Measurements from ENCODE around the gene RTN4R.

RTN4R gene

DNA sequence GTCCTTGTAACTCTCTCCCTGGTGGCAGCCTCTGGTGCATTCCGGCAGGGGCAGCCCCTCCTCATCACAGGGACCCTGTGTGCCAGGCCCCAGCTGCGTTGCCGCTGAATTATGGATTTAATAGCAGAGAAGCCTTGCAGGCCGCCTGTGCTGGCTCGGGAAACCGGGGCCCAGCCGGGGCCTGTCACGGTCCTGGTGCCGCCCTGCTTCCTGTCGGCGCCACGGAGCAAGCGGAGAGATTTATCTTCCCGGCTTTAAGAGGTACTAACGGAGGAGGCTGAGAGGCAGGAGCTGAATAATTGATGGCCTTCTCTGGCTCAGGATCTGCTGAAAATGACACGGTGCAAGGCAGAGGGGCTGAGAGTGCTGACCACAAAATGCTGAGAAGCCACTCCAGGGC lies 63.3 kb downstream of the RTN4R start:
- no peak overlapping the region for H3K4me3 ChIP-seq (ENCODE audit: low read depth, low read length)

DNA sequence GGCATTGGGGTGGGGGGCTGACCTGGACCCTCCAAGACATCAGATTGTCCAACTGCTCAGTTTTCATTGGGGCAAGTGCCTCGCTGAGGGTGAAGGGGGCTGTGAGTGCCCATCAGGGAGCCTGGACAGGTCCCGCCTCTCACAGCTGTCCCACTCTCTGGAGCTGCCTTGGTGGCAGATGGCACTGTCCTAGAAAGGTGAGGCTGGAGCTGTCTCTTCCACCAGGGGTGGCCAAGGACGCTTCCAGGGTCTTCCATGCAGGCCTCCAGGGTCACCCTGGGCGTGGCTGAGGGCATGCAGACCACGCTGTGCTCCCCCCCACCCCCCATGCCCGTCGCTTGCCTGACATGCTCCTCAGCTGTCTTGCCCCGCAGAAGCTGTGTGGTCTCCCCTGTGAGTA lies 63.8 kb downstream of the RTN4R start:
- no peak overlapping the region for H3K4me3 ChIP-seq (ENCODE audit: low read depth, low read length)

DNA sequence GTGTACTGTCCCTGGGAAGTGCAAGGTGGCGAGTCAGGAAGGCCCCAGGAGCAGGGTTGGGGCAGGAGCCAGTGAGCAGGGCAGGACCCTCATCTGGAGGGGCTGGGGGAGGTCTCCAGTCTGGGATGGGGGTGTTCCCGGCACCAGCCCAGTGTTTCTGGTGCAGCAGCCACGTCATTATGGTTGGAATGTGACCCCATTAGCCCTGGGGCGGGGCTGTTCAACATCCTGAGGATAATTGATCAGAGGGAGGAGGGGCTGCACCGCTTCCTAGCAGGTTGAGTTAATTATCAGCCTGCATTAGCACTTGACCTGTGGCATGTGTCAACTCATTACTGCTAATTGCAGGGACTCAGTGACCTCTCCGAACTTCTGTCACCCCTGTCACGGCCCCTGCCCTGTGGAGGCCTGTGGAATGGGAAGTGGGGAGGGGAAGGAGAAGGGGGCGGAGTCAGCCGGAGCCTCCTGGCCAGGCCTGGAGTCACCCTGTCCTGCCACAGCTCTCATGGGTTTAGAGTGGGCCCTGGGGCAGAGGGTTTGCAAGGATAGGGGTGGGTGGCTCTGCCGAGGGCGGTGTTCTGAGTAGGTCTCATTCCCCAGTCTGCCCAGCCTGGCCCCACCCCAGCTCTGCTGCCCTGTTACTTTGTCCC lies 64.4 kb downstream of the RTN4R start:
- H3K4me3 ChIP-seq (ENCODE audit: low read depth, low read length), result no peak overlapping the region

DNA sequence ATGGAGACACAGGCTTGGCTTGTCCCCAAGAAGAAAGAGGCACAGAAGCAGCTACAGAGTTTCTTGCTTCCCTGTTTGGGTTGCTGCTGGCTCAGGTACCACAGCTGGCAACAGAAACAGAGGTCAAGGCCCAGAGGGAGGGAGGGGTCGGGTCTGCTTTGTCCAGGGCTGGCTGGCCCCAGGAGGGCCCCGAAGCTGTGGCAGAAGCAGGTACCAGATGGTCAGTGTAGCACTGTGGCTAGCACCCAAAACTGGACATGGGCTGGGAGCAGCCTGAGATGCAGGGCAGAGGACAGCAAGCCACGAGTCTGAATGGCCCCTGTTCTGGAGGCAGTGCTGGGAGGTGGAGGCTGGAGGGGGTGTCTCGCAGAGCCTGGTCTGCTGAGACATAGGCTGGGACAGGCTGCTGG lies 65.0 kb downstream of the RTN4R start:
- H3K4me3 ChIP-seq (ENCODE audit: low read depth, low read length), result no peak overlapping the region

DNA sequence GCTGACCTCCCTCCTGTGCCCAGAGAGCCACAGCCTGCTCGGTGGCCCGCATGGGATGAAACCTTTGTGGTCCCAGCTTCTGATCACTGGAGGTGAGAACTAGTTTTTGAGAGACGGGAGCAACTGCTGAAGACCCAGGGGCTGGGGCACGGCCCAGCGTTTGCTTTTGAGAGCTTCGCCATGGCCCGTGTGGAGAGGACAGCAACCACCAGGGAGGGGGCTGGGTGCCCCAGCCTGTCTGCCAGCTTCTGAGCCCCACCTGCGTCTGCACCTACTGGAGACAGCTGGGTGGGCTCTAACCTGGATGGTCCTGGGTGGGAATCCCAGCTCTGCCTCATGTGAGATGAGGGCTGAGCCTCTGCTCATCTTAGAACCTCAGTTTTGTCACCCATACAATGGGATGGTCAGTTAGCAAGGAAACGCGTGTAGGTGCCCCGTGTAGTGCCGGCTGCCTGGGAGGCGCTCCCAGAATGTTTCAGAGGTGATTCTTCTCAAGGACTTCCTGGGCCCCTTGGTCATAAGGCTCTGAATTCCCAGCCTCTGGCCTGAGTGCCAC lies 66.2 kb downstream of the RTN4R start:
- H3K4me3 ChIP-seq (ENCODE audit: low read depth, low read length), result no peak overlapping the region

DNA sequence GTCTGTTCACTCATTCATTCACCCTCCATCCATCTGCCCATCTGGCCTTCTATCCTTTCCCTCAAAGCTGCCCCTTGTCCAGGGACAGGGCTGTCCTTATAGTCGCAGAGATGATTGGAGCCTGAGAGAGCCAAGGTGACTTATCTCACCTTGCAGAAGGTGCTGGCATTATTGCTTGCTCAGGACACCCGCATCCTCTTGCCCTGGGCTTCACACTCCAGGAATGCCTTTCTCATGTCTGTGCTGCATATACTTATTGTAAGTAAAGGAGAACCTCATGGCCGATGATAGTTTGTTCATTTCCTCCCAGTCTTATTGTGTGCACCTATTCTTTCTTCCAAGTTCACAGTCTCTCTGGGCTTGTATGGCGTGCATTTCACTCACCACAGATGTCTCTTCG lies 68.2 kb downstream of the RTN4R start:
- no peak overlapping the region for H3K4me3 ChIP-seq (ENCODE audit: low read depth, low read length)

GRCh38 chr22:20199413-20199842 lies 68.7 kb downstream of the RTN4R start:
- H3K4me3 ChIP-seq (ENCODE audit: low read depth, low read length), result no peak overlapping the region

- H3K4me3 ChIP-seq (ENCODE audit: low read depth, low read length), result no peak overlapping the region
Observed at GRCh38 chr22:20198557-20199319, 69.4 kb downstream of the RTN4R start.

DNA sequence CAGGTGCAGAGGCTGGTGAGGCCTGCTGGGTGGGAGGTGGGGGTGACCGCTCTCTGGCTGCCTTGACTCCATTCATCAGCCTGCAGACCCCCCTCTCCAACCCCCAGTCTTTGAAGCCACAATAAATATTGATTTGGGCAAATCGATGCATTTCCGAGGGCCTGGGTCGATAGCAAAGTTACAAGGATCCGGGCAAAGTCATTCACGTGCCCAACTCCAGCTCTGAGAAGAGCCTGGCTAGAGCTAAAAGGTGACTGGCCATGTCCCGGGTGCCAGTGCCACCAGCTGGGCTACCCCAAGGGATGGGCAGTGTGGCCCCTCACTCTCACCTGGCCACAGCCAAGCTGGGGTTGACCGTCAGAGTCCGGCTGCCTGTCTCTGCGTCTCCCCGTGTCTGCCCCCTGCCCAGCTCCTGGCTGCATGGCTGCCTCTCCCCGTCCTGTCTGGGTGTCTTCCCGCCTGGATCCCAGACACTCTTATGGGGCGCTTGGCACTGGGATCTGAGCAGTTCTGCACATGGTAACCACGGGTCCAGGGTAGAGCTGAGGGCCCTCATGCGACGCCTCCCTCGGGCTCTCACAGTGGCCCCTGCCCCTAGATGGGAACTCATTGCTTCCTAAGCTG lies 70.6 kb downstream of the RTN4R start:
- no peak overlapping the region for H3K4me3 ChIP-seq (ENCODE audit: low read depth, low read length)

GRCh38 chr22:20196094-20196842 lies 71.8 kb downstream of the RTN4R start:
- H3K4me3 ChIP-seq (ENCODE audit: low read depth, low read length), result no peak overlapping the region

DNA sequence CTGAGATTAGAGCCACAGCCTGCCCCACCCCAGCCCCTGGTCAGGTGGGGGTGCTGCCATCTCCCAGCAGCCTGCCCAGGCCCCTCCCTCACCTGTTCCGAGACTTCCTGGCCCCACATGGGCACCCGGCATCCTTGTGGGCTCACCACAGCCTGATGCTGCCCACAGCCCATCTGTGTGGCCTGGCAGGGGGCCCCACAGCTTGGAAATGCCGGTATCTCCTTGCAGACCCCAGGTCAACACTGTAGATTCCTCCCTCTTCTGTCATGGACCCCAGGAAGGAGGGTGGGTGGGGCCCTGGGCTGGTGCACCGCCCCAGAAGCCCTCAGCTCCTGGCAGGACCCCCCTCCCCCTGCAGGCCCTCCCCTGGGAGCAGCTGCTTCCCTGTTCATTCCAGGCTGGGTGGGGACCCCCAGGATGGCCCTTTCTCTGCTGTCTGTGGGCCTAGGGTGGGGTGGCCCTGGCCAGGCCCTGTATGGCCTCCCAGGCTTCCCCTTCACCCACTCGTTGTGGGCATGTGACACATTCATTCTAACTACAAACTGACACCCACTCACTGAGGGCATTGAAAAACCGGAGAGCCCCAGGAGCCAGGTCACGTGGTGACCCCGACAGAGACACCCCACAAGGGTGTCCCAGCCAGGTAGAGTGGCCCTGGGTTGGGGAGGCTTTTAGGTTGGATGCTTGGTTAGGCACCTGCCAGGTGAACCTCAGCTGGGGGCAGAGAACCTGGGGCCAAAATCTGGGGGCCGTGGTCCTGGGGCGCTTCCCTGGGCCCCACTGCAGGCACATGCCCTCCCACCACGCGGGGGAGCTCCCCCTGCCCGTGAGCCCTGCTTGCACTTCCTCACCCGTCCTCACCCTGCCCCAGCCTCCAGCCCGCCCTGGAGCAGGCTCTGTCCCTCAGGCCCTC lies 73.2 kb downstream of the RTN4R start:
- H3K4me3 ChIP-seq (ENCODE audit: low read depth, low read length), result no peak overlapping the region

DNA sequence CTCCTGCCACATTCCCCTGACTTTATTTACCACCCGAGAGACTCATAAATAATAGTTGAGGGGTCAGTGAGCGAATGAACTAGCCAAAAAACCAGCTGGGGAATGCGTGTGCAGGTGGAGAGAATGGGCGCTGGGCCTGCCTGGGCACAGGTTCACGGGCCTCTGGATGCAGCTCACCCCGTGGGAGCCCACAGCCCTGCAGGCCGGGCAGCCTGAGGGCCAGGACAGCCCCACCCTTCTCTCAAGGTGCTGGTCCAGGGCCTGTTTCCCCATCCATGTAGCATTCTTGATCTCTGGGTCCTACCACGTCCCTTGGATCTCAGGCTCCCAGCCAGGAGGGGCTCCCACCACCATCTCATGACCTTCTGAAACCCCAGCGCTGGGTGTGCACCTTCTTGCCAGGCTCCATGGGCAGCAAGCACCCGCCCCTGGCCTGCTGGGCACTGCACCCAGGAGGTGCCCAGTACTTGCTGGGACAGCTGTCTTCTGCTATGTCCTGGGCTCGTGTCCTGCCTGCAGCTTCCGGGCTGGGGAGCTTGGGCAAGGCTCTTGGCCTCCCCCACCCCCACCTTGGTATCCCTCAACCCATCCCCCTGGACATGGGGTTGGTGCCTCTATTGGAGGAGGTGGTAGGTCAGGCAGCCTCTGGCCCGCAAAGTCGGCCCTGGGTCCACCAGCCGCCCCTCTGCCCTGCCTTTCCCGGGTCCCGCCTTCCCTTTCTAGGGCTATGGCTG lies 74.2 kb downstream of the RTN4R start:
- no peak overlapping the region for H3K4me3 ChIP-seq (ENCODE audit: low read depth, low read length)

DNA sequence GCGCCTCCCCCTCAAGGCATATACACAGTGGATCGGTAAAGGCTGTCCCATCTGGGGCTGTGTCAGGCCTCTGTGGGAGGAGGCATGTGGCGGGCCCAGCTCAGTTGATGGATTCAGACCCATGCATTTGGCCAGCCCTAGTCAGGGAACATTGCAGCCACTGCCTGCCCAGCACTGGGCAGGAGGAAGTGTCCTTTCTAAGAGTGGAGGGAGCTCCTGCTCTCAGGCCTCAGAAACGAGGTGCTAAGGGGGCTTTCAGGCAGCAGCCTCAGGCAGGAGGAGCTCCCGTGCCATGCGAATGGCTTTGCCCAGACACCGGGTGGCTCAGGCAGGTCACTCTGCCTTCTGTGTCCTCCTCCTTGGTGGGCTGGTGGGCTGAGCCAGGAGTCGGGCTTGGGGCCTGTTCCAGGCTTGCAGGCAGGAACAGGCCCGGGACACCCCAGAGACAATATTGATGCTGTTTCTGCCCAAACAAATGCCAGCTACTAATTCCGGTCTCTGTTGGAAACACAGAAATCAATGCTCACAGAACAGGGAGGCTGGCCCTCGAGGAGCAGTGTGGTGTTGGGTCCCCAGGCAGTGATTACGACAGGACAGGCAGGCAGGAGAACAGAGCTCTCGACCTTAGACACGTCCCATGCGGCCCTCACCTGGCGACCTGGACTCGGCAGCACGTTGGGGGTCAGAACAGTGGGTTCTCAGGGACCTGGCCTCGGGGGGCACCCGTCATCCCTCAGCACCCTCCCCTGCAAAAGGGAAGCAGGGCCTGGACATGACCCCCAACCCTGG lies 75.0 kb downstream of the RTN4R start:
- H3K4me3 ChIP-seq (ENCODE audit: low read depth, low read length), result no peak overlapping the region

GRCh38 chr22:20192293-20192971 lies 75.7 kb downstream of the RTN4R start:
- H3K4me3 ChIP-seq (ENCODE audit: low read depth, low read length), result no peak overlapping the region

DNA sequence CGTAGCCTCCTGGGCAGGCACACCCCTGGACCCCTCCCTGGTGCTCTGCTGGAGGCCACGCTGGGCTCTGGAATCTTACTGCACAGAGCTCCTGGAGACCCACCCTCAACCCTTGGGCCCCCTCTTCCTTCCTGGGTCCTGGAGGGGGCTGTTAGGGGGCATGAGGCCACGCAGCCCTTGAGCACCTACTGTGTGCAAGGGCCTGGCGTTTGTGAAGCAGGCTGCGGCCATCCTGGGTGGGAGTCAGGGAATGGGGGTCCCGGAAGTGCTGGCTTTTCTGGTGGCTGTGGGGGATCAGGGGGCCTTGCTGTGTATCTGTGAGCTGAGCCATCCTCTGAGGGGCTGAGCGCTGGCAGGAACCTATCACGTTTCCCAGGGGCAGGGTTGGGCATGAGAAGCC lies 76.3 kb downstream of the RTN4R start:
- no peak overlapping the region for H3K4me3 ChIP-seq (ENCODE audit: low read depth, low read length)
